HG02571 (cell line): ENCODE measurements around the gene OVOL3.

Source experiments
- ATAC-seq: cut with Tn5 transposase; IDR thresholded peaks from one replicate; pipeline ENCODE4 v1.9.1; 2021; ENCODE audit warnings: mild to moderate bottlenecking, moderate library complexity; ENCODE audit not compliant: unreplicated experiment

OVOL3 gene

DNA sequence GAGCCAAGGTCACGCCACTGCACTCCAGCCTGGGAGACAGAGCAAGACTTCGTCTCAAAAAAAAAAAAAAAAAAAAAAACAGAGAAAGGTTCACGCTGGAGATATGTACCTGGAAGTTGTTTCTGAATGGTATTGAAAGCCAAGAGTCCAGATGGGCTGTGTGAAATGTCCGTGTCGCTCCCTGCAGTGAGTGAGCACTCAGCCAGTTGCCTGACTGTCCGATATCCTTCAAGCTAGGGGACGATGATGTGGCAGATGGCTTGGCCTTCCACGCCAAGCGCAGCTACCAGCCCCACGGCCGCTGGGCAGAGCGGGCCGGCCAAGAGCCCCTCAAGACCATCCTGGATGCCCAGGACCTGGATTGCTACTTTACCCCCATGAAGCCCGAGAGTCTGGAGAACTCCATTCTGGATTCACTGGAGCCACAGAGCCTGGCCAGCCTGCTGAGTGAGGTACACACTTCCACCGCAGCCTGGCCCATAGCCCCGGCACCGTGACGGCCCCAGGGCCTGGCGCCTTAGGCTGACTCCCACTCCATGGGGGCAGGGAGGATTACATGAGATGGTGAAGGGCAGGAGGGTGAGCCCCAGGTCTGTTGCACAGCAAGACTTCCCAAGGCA is 11.7 kb upstream of the OVOL3 start:
- ATAC-seq = no peak

DNA sequence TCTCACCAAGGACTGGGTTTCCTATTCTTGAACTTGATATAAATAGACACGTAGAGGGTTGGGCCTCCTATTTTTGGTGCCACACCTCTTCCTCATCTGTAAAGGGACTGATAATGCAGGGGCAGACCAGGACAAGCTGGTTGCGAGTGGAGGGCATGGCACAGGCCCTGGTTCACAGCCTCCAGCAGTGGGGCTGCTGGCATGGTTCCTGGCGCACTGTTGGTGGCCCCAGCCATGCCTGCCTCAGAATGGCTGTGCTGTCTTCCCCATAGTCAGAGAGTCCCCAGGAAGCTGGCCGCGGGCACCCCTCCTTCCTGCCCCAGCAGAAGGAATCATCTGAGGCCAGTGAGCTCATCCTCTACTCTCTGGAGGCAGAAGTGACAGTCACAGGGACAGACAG is 10.5 kb upstream of the OVOL3 start:
- no peak for ATAC-seq

DNA sequence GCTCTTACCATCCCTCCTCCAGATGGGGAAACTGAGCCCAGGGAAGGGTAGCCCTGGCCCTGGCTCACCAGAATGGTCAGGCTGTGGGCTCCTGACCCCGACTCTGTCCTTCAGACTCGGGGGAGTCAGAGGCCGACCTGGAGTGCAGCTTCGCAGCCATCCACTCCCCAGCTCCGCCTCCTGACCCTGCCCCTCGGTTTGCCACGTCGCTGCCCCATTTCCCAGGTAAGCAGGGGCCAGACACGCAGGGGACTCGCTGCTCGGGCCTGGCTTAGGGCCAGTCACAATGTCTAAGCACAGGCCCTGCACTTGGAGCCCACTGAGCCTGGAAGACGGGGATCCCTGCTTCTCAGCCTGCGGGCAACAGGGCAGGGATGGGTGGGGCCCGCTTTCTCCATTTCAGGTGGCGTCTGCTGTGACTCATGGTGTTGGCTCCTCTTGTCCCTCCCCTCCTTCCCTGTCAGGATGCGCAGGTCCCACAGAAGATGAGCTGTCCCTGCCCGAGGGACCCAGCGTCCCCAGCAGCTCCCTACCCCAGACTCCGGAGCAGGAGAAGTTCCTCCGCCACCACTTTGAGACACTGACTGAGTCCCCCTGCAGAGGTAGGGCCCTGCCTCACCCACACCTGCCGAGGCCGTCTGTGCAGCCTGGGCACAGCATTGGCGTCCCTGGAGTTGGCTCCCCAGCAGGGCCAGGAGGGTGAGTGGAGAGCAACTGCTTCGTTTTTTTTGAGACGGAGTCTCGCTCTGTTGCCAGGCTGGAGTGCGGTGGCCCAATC is 9.2 kb upstream of the OVOL3 start:
- ATAC-seq = no peak

DNA sequence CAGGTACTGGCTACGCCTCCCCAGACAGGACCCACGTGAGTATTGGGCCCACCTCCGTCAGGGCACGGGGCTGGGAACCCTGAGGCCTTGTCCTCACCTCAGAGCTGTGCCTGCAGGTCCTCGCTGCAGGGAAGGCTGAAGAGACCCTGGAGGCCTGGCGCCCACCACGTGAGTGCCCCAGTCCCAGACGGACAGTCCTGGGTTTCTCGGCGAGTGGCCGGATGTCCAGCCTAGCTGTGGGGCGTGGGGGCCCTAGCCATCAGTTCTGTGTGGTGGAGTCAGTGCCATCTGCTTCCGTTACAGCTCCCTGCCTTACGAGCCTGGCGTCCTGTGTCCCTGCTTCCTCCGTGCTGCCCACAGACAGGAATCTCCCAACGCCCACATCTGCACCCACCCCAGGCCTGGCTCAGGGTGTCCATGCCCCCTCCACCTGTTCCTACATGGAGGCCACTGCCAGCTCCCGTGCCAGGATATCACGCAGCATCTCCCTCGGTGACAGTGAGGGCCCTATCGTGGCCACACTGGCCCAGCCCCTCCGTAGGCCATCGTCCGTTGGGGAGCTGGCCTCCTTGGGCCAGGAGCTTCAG is 7.8 kb upstream of the OVOL3 start:
- no peak for ATAC-seq

DNA sequence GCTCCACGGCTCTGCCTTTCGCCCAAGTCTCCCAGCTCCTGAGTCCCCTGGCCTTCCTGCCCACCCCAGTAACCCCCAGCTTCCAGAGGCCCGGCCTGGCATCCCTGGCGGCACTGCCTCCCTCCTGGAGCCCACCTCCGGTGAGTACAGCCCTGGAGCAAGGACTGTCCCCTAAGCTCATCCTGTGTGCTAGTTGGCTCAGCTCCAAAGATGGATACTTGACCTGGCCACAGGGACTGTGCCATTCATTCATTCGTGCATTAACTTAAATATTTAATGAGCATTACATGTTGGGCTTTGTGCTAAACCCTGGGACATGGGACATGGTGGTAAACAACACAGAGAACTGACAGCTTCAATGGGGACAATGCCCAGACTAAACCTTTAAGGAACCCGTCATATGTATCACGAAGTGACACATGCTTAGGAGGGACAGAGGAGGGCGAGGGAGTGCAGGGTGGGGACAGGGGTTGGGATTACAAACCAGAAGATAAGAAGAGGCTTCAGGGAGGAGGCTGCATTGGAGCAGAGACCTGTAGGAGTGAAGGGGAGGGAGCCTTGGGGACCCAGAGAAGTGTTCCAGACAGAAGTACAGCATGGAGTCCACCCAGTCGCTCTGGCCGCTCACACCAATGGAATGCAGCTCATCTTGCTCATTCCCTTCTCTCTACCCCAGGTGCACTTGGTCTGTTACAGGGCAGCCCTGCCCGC is 6.9 kb upstream of the OVOL3 start:
- ATAC-seq = no peak

DNA sequence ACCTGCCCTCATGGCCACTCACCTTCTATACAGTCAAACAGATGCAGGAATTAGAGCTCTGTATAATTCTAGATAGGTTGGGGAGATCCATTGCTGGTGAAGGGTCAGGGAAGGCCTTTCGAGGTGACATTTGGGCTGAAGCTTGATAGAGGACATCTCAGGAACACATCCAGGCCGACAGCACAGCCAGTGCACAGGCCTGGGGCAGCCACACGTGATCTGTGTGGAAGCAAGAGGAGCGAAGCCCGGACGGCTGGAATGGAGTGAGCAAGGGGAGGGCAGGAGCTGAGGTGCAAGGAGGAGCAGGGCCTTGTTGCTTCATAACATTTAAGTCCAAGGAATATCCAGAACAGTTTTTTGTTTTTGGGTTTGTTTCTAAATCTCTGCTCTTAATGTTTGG is 4.5 kb upstream of the OVOL3 start:
- ATAC-seq = no peak

DNA sequence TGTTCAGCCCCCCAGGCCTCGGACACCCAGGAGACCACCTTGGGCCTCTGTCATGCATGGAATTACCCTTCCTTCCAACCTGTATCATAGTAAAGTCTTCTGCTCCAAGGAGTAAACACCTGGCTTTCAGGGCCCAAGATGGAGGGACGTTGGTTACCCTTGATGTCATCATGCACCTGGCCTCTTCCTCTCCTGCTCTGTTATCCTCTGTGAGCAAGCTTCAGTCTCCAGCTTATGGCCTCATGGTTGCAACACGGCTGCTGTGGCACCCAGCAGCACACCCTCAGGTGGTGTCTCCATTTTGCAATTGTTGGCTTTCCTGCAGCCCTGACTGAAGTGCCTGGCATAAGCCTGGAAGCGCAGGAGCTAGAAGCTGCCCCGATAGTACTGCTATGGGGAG is 4.0 kb upstream of the OVOL3 start:
- ATAC-seq = no peak

DNA sequence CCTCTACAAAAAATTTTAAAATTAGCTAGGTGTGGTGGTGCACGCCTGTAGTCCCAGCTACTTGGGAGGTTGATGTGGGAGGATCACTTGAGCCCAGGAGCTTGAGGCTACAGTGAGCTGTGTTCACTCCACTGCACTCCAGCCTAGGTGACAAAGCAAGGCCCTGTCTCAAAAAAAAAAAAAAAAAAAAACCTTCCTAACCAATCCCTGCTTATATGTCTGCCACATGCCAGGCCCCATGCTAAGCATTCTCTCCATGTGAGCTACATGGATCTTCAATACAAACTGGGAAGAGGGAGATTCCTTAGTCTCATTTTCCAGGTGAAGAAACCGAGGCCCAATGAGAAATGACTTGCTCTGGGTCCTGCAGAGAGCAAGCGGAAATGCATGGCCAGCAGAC is 2.3 kb upstream of the OVOL3 start:
- no peak for ATAC-seq

DNA sequence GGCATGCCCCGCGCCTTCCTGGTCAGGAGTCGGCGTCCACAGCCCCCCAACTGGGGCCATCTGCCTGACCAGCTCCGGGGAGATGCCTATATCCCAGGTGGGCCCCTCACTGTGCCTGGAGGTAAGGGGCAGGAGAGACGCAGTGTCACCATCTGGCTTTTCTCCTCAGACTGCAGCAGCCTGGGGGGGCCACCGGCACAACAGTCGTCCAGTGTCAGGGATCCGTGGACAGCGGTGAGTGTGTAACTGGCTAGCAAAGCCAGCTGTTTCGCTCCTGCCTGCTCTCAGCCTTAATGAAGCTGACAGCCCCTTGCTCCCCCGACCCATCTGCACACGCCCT is 227 bp downstream of the OVOL3 start:
- no peak for ATAC-seq

DNA sequence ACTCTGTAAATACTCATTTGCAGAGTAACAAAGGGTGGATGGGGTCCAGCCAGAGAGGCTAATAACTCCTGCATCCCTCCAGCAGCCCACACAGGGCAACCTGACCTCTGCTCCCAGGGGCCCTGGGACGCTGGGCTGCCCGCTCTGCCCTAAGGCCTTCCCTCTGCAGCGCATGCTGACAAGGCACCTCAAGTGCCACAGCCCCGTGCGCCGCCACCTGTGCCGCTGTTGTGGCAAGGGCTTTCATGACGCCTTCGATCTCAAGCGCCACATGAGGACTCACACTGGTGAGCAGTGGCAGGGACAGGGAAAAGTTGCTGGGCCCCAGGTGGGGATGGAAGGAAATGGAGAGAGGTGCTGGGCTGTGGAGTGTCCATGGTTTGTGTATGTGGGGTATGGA is 1.7 kb downstream of the OVOL3 start:
- ATAC-seq = no peak

DNA sequence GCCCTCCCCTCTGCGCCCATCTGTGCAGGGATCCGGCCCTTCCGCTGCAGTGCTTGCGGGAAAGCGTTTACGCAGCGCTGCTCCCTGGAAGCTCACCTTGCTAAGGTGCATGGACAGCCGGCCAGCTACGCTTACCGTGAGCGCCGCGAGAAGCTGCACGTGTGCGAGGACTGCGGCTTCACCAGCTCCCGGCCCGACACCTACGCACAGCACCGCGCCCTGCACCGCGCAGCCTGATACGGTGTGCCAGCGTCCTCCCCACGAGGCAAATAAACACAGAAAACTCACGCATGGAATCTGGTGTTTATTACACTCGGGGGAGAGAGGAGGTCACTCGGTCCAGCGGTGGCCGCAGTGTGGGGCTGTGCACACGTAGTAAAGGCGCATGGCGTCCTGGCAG is 2.5 kb downstream of the OVOL3 start:
- ATAC-seq = no peak

DNA sequence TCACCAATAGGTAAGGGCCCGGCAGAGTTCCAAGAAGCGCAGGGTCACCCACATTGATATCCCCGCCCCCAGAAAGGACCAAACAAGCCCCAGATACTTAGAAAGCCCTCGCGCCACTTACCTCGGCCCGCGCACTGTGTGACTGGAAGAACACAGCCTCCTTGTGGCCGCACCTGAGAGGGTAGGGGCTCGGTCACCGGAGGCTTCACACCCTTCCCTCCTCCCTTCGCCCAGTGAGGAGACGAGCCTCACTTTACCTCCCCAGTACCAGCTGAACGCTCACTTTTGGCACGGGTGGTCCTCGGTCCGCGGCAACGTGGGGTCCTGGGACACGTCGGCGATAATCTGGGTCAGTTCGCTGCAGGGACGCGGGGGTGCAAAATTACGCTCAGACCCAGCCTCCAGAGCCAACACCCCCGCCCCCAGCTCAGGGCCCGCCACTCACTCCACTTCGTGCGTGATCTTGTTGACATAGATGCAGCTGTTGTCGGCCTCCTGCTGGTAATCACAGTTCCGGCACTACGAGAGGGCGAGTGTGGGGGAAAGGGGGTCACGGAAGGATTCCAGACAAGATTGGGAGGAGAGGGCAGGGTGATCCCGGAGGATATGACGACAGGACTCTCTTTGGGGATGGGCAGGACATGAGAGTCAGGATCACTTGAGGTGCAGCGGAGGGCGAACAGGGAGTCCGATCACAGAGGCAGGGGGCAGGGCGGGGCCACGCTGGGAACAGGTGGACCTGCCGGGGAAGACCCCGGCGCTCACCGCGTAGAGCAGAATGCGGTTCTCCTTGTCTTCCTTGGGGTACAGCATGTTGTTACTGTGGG is 3.2 kb downstream of the OVOL3 start:
- ATAC-seq = peak; percentile 1

DNA sequence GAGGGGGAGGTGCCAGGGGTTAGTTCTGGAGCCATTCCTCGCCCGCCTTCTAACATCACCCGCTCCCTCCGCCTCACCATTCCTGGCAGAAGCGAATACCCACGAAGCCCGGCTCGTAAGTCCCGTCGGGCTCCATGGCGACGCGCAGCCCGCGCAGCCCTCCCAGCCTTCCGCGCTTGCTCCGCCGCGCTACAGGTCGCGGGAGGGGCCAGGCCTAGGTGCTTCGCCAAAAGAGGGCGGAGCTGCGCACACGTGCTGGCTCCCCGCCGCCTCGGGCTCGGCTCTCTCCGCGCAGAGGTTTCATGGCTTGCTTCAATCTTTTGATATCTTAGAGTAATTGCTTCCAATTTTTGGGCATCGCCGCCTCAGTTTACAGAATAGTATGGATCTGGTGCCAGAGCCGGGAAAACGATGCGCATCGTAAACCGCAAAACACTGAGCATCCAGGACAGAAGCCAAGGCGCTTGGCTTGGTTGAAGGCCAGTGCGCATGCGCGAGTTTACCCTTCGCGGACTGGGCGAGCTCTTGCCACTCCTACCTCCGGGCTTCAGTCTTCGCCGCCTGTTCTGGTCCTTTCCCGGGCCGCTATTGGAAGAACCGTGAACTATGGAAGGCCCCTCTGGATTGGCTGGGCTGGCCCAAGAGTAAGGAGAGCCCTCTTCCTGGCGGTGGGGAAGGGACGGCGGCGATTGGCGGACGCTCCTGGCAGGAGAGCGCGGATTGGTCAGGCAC is 3.9 kb downstream of the OVOL3 start, which contains the start of gene POLR2I:
POLR2I (minus strand) TSS at position 155 of the 732 bp plus-strand sequence; CDS start at position 136, 19 bp downstream.
- ATAC-seq = peak; percentile 73

DNA sequence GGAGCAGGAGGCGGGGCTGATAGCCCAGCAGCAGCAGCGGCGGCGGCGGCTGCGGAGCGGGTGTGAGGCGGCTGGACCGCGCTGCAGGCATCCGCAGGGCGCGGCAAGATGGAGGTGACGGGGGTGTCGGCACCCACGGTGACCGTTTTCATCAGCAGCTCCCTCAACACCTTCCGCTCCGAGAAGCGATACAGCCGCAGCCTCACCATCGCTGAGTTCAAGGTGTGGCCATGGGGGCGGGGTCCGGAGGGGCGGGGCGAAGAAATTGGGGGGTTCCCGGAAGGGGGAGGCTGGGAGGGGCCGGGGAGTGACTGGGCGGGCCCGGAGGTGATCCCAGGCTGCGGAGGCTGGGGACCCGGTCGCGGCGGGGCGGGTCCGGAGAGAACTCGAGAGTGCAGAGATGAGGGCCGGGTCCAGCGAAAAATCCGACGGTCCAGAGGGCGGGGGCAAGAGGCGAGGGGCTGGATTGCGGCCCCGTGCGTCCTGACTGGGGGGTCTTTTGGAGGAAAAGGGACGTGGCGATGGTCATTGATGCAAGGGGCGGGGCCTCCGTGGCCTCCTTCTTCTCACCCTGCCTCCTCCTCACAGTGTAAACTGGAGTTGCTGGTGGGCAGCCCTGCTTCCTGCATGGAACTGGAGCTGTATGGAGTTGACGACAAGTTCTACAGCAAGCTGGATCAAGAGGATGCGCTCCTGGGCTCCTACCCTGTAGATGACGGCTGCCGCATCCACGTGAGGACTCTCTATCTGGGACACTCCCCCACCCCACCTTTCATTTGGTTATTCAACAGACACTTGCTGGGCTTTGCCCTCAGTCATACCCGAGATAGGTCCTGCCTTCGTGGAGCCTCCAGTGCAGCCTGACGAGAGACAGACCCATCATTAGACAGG is 4.8 kb downstream of the OVOL3 start, which contains the start of gene TBCB:
TBCB (plus strand) TSS at position 16 of the 891 bp plus-strand sequence; CDS start at position 109, 93 bp downstream.
- ATAC-seq = peak; percentile 25

DNA sequence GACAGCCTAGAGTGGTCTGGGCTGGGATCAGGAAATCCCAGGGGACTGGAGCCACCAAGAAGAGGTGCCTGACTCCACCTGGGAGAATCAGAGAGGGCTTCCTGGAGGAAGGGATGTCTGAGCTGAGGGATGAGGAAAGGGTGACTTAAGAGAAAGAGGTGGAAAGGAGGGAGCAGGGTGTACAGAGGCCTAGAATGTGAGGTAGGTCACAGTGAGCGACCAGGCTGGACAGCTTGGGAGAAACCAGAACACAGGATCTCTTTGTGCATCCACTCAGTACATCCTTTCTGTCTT is 5.3 kb downstream of the OVOL3 start:
- ATAC-seq = no peak

DNA sequence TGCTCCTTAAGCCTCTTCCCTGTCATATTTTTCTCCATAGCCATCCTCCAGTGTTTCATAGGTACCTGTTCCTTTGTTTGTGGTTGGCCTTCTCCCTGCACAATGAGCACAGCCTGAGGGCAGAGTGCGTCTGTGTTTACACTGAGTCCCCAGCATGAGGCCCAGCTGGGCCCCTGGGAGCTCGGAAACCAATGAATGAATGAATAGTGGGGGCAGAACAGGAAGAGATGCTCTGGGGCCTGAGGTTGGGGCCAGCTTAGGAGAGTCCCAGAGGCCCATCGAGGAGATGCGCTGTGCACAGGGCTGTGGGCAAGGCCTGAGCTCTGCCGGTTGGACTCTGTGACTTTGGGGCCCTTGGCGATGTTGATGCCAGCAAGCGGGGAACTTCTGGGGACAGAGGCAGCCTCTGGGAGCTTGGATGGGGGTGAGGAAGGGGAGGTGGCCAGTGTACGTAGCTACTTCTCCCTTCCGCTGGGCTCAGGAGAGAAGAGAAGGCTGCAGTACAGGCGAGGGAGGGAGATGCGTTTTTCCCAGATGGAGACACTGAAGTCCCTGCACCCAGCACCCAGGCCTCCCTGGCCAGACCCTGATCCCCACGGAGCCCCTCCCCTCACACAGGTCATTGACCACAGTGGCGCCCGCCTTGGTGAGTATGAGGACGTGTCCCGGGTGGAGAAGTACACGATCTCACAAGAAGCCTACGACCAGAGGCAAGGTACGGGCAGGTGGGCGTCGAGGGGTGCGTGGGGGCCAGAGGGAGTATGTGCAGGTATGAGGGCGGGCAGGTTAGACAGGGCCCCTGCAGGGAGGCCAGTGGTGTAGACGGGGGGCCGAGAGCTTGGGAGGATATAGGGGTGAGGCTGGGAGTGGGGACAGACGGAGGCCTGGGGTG is 9.4 kb downstream of the OVOL3 start:
- ATAC-seq = no peak

DNA sequence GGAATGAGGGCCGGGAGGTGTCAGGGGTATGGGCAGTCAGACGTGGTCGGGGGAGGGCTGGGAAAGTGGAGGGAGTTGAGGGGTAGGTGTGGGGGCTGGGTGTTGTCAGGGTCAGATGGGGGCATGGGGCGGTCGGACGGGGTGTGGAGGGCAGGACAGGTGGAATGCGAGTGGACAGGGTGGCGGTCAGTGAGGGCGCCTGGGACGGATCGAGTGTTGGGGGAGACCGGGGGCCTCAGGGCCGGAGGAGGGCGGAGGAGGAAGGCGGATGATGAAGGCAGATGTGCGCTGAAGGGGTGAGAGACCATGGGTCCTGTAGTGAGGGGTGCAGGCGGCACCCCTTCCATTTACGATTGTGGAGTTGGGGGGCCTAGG is 10.0 kb downstream of the OVOL3 start:
- ATAC-seq = no peak

DNA sequence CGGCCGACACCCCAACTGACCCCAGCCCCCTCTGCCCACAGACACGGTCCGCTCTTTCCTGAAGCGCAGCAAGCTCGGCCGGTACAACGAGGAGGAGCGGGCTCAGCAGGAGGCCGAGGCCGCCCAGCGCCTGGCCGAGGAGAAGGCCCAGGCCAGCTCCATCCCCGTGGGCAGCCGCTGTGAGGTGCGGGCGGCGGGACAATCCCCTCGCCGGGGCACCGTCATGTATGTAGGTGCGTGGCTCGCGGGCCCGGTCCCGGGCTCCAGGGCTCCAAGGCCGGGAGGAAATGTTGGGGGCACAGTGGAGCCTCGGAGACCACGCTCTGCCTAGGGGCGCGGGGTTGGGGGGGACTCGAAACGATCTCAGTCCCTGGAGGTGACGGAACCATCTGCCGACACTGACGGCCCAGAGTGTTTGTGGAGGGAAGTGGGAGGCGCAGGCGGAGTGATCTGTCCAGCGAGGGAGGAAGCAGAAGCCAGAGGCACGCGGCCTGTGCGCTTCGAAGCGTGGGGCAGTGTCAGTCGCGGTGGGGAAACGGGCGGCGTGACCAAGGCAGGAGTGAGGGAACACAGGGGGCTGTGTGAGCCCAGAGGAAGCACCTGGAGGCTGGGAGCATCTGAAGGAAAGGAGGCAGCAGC is 10.7 kb downstream of the OVOL3 start:
- ATAC-seq = no peak
